Stimulated activated CD4-positive, alpha-beta T cell treated with anti-CD3 and anti-CD28 coated beads, Interleukin-1b, Interleukin-23, amount 100 ng/mL, for 1 hour (primary cell): ENCODE data around the gene EDRF1.

ENCODE experiments used
- DNase-seq, 2 donors: peaks; one replicate each; pipeline ENCODE4 v3.0.0-alpha.2; 2020; ENCODE audit warnings: low read depth in 2 of 2

EDRF1 gene

DNA sequence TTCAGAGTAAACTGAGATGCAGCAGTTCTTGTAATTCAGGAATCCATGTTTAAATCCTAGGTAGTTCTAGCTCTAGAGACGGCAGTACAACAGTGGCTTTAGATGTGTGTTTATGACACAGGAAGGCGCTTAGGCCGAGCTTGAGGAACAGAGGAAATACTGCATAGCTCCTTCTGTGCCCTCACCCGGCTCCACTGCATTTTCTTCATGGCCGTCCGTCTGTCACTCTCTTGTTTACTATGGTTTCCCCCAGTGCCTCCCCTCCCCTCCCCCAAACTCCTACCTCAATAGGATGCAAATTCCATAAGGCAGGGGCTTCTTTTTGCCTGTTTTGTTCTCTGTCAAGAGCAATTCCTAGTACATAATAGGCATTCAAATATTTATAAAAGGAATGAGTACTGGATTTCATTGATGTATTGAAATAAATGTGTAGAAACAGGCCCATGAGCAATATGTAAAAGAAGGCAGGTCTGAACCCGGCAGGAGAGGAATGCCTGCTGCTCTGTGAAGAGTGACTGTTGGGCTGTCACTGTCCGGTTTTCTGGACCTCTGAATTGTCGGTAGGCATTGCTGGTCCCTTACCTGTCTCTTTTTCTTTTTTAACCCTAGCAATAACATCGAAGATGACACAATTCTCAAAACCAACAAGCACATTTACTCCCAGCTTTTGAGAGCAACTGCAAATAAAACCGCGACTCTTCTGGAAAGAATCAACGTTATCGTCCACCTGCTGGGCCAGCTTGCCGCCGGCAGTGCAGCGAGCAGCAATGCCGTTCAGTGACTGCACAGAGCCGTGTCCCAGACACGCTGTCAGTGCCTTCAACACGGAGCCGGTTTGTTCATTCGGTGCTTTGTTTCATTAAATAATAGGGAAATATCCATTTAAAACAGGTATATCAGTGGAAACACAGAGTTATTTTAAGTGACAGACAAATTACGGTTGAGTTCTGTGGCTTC lies 43.5 kb downstream of the EDRF1 start:
- DNase-seq: no peak

DNA sequence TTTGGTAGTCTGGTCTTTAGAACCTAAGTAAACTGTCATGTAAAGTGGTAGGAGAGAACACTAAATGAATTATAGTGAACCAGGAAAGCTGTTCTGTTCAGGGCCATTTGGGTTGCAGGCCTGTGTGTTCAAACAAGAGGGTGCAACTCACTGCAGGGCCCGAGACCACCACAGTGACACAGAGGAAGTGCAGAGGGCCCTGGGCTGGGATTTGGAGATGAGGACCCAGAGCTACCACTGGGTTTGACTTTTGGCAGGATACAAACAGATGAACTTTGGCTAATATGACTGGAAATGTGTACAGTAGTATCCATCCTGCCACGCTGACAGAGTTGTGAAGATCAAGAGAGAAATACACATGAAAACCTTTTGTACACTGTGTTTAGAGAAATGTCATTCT lies 46.3 kb downstream of the EDRF1 start:
- no peak for DNase-seq

DNA sequence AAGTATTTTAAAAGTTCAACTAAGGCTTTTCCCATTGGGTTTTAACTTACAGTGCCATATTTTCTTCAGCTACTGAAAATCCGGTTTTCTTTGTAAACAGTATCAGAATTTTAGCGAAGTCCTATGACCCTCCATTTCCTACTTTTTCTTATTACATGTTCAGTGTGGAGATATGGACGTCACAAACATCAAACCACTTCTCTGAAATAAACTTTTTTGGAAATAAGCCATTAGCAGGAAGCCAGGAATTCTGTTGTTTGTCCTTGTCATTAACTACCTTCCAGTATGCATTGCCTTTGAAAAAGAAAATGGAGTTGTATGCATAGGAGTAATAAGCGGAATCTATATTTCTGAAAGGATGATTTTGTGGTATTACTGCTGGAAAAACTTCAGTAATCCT lies 47.0 kb downstream of the EDRF1 start:
- DNase-seq: no peak

DNA sequence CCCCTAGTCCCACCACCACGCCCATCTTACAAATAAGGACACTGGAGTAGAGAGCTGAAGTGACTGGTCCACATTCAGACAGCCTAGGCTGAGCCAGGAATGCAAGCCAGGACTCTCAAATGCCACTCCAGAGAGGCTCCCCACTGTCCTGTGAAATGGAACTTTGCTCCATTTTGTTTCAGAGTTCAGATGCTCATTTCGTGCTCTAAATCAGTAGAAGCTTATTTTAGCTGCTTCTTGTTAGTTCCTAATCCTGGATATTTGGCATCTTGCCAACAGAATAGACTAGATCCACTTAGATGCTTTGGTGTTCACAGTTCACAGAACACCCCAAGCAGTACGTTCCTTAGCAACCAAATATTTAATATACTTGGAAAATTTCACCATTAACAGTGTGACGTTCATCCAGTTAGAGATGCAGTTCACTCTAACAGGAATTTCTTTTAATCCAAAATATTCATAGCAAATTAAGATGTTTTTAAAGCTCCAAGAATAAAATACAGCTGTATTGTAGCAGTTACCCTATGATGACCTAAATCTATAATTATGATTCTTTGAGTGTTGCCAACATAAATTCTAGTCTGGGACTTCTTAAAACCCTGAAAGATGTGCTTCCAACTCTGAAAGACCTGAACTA lies 48.8 kb downstream of the EDRF1 start:
- no peak for DNase-seq

DNA sequence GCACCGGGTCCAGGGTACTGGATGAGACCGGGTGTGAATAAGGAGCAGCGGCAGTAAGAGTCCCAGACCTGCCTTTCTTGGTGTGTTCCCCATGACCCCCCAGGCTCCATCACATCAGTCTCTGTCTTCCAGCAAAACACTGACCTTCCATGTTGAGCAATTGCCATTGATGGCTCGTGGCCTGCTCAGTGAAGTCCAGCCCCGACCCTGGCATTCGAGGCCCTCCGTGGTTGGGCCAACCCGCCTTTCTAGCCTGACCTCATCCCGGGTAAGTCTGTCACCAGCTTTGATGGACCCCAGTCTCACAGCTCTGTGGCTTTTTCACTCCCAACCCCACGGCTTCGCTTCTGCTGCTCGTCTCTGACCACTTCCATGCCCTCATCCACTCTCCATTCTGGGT lies 49.7 kb downstream of the EDRF1 start:
- no peak for DNase-seq

DNA sequence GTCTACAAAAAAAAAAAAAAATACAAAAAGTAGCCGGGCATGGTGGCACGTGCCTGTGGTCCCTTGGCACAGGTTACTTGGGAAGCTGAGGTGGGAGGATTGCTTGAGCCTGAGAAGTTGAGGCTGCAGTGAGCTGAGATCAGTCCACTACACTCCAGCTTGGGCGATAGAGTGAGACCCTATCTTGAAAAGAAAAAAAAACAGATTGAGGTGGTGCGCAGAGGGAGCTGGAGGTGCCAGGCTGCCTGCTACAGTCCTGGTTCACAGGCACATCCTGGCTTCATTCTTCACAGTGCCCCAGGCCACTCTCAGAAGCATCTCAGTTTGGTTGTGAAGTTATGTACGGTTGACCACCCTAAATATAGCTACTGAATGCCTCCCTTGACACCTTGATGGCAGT lies 51.3 kb downstream of the EDRF1 start:
- DNase-seq: no peak

DNA sequence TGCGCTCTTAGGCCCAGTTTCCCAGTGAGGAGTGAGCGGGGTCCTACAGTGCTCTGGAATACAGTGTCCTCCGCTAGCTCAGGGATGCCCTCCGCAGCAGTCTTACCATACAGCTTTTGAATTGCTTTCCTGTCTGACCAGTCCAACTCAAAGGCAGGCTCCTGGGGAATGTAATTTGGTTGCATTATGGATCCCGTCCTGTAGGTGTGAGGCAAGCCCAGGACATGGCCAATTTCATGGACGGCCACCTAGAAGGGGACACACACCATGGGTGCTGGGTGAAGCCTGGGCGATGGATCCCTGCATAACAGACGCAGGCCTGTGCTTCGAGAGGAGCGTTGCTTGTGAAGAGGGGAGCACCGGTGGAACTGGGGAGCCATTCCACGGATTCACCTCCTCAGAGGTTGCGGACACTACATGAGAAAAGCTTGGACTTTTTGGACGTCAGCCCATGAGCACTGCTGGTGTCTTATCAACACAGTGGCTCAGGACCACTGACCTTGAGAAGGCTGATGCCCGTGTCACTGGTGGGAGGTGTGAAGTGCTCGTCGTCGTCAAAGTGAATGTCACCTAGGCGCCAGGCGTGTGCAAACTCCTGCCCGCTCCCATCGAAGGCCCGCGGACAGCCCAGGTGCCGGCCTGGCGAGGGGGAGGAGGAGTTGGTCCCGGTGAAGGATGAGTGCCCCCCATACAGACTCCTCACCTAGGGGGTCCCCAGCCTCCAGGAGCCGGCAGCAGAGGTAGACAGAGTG lies 52.8 kb downstream of the EDRF1 start:
- DNase-seq: no peak

DNA sequence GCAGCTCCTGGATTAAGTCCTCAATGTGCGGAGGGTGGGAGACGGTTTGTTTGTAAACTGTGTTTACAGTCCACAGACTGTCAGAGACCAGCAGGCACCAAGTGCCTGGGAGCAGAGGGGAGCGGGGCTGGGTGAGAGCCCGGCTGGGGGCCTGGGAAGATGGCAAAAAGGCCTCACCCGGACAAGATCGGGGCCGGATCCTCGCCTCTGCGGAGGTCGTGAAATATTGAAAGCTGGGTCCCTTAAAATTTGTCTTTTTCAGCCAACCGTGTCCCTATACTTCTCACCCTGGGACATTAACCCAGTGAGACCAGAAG lies 53.3 kb downstream of the EDRF1 start:
- no peak for DNase-seq

DNA sequence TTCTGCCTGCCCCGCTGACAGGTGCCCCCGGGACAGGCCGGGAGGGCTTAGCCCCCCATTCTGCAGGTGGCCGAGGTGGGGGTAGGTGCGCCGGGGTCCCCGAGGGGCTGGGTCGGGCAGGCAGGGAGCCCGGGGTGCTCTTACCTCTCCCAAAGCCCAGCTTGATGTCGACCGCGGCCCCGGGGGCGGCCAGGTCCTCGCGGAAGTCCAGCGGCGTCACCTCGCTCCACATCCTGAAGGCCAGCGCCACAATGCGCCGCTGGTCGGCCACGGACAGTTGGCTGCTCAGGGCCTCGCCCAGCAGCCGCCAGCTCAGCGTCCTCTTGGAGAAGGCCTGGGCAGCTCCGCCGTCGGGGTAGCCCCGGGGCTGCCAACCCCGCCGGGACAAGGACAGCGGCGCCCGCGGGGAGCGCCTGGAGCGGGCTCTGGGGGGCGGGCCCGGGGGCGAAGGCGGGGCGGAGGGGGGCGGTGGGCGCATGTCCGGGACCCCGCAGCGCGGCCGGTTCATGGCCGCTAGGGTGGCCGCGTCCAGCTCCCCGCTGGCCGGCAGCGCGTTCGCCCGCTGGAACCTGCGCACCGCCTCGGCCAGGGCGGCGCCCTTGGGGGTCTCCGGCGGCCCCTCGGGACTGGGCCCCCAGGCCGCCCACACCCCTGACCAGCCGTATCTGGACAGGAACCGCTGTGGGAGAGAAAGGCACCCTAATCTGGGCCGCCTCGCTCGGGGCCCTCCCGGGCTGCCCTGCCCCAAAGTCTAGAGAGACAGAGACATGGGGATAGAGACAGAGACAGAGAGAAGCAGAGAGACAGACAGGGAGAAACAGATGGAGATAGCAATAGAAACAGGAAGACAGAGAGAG lies 54.4 kb downstream of the EDRF1 start:
- DNase-seq: no peak

DNA sequence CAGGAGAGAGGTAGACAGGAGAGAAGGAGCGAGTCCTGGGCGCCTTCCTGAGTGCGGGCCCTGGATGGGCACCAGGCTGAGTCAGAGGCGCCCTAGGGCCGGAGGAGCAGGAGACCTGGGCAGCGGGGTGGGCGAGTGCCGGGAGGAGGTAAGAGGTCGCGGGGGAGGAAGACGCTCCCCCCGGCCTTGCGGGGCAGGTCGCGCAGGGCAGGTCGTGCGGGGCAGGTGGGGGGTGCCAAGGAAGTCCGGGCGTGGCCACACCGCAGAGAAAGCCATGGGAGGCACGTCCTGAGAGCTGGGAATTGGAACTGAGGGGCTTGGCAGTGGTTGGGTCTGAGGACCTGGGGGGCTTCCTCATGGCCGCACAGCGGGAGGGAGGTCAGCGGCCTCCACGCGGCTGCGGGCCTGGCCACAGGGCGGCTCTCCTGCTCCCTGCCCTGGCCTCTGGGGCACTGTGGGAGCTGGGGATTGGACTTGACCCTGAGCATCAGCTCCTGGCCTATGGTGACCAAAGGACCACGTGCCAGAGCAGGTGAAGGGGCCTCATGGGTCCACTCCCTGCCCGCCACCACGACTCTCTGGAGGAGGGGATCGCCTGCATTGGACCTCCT lies 55.2 kb downstream of the EDRF1 start:
- no peak for DNase-seq

DNA sequence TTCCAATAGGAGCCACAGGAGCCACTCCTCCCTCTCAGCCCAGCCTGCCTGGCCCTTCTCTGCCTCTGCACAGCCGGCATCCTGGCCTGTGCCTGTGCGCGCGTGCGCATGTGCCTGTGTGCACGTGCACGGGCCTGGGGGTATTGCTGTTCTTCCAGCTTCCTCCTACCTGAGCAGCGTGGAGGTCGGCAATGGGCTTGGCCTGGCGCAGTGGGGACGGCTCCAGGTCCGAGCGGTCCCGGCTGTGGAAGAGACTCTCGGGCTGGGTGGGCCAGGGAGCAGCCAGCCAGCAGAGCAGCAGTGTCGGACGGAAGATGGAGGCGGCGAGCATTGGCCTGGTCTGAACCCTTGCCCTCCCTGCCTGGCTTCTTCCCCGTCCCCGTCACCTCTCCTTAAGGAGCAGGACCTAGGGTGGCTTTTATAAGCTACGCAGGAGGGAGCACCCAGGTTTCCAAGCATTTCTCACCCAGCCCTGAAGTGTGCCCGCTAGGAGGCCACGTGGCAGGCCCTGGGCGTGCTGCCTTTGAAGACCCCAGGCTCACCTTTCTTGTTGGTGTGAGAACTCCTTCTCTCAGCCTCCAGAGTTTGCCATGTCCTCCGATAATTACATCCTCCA lies 56.1 kb downstream of the EDRF1 start, which contains the start of gene MMP21:
TSS of gene MMP21 (minus strand) at position 331 of the 616 bp plus-strand sequence. CDS start at position 331, 0 bp downstream.
- DNase-seq: no peak

DNA sequence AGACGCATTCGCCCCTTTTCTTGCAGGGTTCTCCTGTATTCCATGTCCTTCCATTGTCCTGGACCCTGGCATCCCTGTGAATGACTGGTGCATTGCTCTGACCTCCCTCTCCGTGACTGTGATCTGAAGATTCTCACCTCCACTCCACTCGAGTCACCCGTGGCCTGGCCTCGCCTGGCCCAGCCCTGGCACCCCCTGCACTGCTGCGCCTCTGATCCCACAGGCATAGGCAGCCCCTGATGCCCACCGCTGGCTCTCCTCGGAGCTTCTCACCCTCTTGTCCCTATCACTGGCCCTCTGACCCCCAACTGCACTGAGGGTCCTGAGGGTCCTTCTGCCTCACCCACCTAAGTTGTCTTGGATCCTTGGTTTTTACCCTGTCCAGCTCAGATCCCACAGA lies 58.3 kb downstream of the EDRF1 start:
- DNase-seq: no peak

DNA sequence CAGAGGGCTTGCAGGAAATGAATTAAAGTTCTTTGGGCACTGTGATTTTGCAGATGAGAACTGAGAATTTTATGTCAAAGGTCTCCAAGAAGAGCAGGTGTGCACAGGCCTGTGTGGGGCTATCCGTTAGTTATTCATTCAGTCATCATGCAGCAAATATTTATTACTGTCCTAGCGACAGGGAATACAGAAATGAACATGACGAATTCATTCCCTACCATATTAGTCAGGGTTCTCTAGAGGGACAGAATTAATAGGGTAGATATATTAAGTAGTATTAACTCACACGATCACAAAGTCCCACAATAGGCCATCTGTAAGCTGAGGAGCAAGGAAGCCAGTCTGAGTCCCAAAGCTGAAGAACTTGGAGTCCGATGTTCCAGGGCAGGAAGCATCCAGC lies 59.0 kb downstream of the EDRF1 start:
- no peak for DNase-seq

DNA sequence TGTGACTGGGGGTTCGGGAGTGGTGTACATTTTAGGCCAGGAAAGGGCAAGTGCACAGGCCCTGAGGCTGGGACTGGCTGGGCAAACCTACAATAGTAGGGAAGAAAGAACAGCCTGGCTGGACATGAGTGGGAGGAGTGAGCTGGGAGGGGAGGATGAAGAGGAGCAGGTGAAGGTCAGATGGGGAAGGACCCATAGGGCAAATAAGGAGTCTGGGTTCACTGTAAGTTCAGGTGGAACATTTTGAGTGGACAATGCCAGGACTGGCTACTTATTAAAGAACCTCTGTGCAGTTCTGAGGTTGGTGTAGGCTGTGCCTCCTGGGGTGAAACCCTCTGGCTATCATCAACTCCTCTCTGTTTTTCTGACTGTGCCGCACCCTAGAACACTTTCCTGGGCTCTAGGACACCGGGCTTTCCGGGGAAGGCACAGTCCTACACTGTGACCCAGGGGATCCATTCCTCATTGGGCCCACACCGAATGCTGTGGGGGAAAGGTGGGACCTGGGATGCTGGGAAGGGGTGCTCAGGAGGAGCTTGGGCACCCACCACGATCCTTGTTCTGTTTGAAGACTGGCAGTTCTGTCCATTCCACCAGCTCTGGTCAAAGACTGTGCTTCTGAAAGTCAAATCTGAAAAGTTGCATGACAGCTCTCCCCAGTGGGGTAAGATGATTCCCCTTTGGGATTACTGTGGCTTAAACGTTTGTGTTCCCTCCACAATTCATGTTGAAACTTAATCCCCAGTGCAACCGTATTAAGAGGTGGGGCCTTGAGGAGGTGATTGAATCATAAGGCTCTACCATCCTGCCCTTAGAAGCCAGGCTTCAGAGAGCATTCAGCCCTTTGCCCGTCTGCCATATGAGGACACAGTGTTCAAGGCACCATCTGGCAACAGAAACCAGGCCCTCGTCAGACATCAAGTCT lies 60.2 kb downstream of the EDRF1 start:
- no peak for DNase-seq

DNA sequence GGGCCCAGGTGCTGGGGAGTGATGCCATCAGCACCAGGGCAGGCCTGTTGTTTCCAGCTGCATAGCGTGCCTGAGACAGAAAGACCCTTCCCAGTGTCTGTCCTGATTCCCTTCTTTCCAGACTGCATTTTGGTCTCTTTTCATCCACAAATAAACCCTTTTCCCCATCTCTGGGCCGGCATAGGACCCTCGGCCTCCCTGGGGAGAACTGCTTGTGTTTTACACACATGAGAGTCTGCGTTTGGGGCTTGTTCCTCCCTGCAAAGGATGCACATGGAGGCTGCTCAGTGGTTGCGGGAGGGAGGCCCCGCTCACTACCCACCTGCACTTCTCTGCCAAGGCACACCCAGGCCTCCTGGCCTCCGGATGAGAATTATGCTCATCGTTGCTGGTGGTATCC lies 61.9 kb downstream of the EDRF1 start:
- DNase-seq: no peak

DNA sequence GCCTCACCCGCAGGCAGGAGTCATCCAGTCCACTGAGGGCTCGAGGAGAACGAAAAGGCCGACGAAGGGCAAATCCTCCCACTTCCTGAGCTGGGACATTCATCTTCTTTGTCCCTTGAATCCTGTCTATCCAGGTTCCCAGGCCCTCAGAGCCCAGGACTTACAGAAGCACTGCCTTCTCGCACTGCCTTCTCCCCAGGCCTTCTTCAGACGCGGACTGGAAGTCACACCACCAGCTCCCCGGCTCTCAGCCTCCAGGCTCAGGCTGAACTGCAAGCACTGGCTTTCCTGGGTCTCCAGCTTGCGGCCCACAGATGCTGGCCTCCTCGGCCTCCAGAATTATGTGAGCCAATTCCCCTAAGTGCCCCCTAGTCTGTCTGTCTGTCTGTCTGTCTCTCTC lies 62.5 kb downstream of the EDRF1 start:
- DNase-seq: no peak

DNA sequence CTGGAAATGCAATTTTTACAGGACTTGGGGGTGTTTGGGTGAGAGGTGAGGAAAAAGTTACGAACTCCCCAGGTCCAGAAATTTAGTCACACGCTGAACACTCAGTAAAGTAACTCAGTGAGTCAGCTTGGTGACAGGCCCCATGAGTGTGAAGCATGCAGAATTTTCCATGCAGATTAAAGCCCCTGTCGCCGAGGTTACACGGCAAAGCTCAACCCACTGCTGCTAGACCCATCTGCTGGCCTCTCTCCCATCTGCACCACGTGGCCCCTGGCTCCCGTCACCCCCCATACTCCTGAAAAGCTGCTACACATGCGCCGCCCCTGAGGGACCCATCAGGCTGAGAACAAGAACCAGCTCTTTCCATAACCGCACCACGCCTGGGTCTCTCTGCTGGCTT lies 63.1 kb downstream of the EDRF1 start:
- DNase-seq: no peak

DNA sequence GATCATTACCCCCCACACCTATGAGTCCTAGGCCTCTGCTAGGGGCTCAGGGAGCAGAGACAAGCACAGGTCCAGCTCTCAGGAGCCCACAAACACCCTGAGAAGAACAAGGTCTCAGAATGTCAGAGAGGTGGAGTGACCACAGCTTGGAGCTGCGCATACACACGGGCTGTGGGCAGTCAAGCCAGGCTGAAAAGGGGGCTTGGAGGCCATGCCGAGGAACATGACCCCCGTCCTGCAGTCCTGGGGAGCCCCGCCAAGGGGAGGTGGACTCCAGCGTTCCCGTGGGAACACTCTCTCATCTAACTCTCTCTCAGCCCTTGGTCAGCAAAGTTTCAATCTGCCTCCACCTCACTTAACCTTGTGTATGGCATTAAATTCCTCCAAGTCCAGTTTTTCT lies 63.9 kb downstream of the EDRF1 start:
- no peak for DNase-seq

DNA sequence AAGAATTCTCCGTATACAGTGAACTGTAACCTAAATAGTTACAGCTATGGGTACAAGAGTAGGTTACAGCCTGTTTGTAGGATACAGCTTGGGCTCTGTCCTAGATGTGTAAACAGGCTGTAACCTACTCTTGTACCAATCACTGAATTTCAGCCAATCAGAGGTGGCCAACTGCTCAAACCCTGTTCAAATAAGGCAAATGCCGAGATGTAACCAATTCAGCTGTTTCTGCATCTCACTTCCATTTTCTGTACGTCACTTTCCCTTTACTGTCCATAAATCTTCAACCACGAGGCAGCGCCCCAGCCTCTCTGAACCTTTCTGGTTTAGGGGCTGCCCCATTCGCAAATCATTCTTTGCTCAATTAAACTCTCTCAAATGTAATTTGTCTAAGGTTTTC lies 64.4 kb downstream of the EDRF1 start:
- DNase-seq: no peak

DNA sequence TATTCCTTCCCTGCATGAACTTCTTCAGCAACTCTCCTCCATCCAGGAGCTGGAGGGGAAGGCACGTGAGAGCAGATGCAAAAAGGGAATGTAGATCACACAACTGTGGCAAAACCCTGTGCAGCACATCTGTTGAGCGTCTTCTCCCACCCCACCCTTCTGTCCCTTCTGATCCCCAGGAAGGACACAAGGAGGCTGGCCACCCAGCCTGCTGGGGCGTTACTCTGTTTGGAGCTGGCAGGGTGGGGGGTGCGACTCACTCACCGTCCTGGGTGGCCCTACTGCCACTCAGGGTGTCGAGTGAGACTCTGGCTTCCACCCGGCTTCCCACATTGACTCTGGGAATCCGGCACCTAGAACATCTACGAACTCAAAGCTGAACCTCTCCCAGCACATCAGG lies 66.3 kb downstream of the EDRF1 start:
- DNase-seq: no peak
